Measurements from ENCODE around the gene MYL12B.
A peak's percentile ranks its signal among the peaks of the same experiment; 100 is the strongest.
"Not testable (repeated sequence)": the region's sequence is repeated elsewhere in the genome, so short reads cannot be mapped to it uniquely, and the experiment has no call there.

Gene MYL12B

GRCh38 chr18:3305354-3305762 lies 43.4 kb downstream of the MYL12B start:
- peak; percentile 31 for DNase-seq

- DNase-seq = no peak
Measured at GRCh38 chr18:3305933-3306332, 44.0 kb downstream of the MYL12B start.

- no peak for DNase-seq
Measured at GRCh38 chr18:3306391-3306790, 44.5 kb downstream of the MYL12B start.

DNA sequence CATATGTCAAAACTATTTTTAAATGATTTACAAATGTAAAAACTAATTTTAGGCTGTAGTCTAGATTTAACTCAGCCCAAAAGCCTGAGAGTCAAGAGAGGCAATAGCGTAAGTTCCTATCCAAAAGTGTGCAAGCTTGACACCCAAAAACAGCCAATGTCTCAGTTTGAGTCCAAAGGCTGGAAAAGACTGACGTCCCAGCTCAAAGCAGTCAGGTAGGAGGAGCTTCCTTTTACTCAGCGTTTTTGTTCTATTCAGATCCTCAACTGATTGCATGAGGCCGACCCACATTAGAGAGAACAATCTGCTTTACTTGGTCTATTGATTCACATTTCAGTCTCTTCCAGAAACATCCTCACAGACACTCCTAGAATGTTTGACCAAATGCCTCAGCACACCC lies 51.8 kb downstream of the MYL12B start:
- DNase-seq = no peak

DNA sequence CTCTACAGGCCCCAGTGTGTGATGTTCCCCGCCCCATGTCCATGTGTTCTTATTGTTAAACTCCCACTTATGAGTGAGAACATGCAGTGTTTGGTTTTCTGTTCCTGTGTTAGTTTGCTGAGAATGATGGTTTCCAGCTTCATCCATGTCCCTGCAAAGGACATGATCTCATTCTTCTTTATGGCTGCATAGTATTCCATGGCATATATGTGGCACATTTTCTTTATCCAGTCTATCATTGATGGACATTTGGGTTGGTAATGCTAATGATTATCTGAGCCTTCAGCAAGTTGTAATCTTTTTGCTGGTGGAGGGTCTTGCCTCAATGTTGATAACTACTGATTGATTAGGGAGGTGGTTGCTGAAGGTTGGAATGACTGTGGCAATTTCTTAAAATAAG lies 53.4 kb downstream of the MYL12B start:
- not testable (repeated sequence) for DNase-seq

DNA sequence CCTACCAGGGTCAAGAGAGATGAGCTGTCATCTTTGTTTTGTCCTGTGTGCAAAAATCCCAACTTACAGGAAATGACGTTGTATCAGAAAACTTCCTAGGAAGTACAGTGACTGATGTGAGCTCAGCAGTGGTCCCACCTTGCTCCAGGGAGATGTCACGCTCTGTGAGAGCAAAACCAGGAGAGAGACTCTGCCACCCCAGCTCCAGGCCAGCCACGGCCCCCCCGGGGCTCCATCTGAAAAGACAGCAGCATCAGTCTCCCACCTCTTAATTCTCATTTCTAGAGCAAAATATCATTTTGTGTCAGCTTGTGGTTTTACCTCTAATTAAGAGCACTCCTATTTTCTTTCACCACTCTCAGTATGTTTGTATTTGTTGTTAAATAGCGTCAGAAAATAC lies 57.5 kb downstream of the MYL12B start:
- no peak for DNase-seq

- no peak for DNase-seq
Measured at GRCh38 chr18:3319894-3320454, 58.0 kb downstream of the MYL12B start.

- DNase-seq = peak; percentile 45
Measured at GRCh38 chr18:3321133-3321812, 59.3 kb downstream of the MYL12B start.

GRCh38 chr18:3323900-3324299 lies 62.0 kb downstream of the MYL12B start:
- no peak for DNase-seq

Data from DMS53 (cell line).